A549 (cell line): ENCODE data around the gene MED14. TPM values are rescaled to one million over a fixed set of nuclear protein-coding genes. Genes with fewer than 3 reads are reported as not detected.
"Not testable (repeated sequence)": the region's sequence is repeated elsewhere in the genome, so short reads cannot be mapped to it uniquely, and the experiment has no call there.

Experiments
- ATAC-seq, 2 experiments: fragments of 200-7000 bp in 1 of 2; fragments of >200 bp in 1 of 2; cut with Nextera tagmentation in 1 of 2; cut with Tn5 transposase in 1 of 2; 3 replicates each; pipeline versions ENCODE4 v1.8.0 to v1.9.1; 2018 to 2020; ENCODE audit warnings: mild to moderate bottlenecking in 1 of 2, moderate library complexity in 1 of 2
- CTCF ChIA-PET: fragments of 300-600 bp; sonication (Branson Sonifier 250); formaldehyde crosslinking; extraction: SDS; loops from one replicate; lab custom pipeline; 2021; ENCODE audit warnings: antibody characterized with exemption, inconsistent platforms; lab: Yijun Ruan, JAX
- POLR2A ChIA-PET: fragments of 350-600 bp; formaldehyde crosslinking; extraction: SDS; loops from one replicate; lab custom pipeline; 2021; ENCODE audit warnings: antibody characterized with exemption, inconsistent platforms; lab: Yijun Ruan, JAX
- DNase-seq, 2 experiments: peaks; one replicate each; pipeline versions ENCODE4 v3.0.0 to v3.0.0-alpha.2; 2011 to 2016; ENCODE audit warnings: low read depth in 1 of 2, low spot score in 1 of 2
- FAIRE-seq: peaks from 2 replicates; lab custom pipeline; 2011; peaks lifted over from hg19 to GRCh38; lab: Jason Lieb, UNC
- H3K27ac ChIP-seq, 2 experiments: fragments of >200 bp; sonication (Bioruptor Twin); formaldehyde crosslinking; 3 replicates each; pipeline ENCODE4 v1.5.1; 2016 to 2017
- H3K4me1 ChIP-seq: fragments of >200 bp; sonication (Bioruptor Twin); formaldehyde crosslinking; 3 replicates; pipeline ENCODE4 v1.6.1; 2016
- H3K4me2 ChIP-seq: fragments of >200 bp; sonication (Bioruptor Twin); formaldehyde crosslinking; 3 replicates; pipeline ENCODE4 v1.6.1; 2016
- H3K4me3 ChIP-seq: fragments of >200 bp; sonication (Bioruptor Twin); formaldehyde crosslinking; 3 replicates; pipeline ENCODE4 v1.5.1; 2016
- H3K9me3 ChIP-seq: fragments of >200 bp; sonication (Bioruptor Twin); formaldehyde crosslinking; 3 replicates; pipeline ENCODE4 v1.6.1; 2016
- BHLHE40 ChIP-seq: IDR thresholded peaks from 2 replicates; pipeline ENCODE4 v1.6.1; 2012; ENCODE audit warnings: low read depth, low read length, inconsistent platforms
- CBX8 ChIP-seq: fragments of 200-600 bp; sonication (generic); IDR thresholded peaks from 2 replicates; pipeline ENCODE4 v1.6.1; 2016
- CHD2 ChIP-seq: fragments of 150-350 bp; IDR thresholded peaks from 2 replicates; pipeline ENCODE4 v1.6.1; 2014; ENCODE audit warnings: low read length; ENCODE audit not compliant: partially characterized antibody
- FOSL2 ChIP-seq, 2 experiments: fragments of 450-650 bp in 1 of 2; fragments of >200 bp in 1 of 2; sonication (Bioruptor Twin) in 1 of 2; formaldehyde crosslinking; IDR thresholded peaks; 2 replicates each; pipeline versions ENCODE4 v1.5.0 to v1.6.1; 2016 to 2020; ENCODE audit warnings: mild to moderate bottlenecking in 1 of 2, moderate library complexity in 1 of 2
- FOXS1 ChIP-seq: fragments of 250-450 bp; sonication (Bioruptor Pico); IDR thresholded peaks from 2 replicates; pipeline ENCODE4 v1.5.0; 2020; ENCODE audit warnings: mild to moderate bottlenecking, moderate library complexity
- GATA3 ChIP-seq: IDR thresholded peaks from 2 replicates; pipeline ENCODE4 v1.6.1; 2012; ENCODE audit warnings: borderline replicate concordance
- HDAC2 ChIP-seq: fragments of 200-600 bp; sonication (generic); IDR thresholded peaks from 2 replicates; pipeline ENCODE4 v1.6.1; 2016
- HEYL ChIP-seq: fragments of 250-450 bp; sonication (Bioruptor Pico); IDR thresholded peaks from 2 replicates; pipeline ENCODE4 v1.8.0; 2021; ENCODE audit warnings: mild to moderate bottlenecking, moderate library complexity
- HOXB5 ChIP-seq: fragments of 250-450 bp; sonication (Bioruptor Pico); IDR thresholded peaks from 2 replicates; pipeline ENCODE4 v1.5.0; 2020; ENCODE audit warnings: mild to moderate bottlenecking, moderate library complexity
- KDM1A ChIP-seq: fragments of 200-600 bp; sonication (generic); IDR thresholded peaks from 2 replicates; pipeline ENCODE4 v1.6.1; 2016; ENCODE audit warnings: low read depth, mild to moderate bottlenecking
- MYC ChIP-seq: IDR thresholded peaks from 2 replicates; pipeline ENCODE4 v1.6.1; 2012; ENCODE audit warnings: mild to moderate bottlenecking, inconsistent platforms, low read length, improper control_type of control experiment, borderline replicate concordance
- PHF8 ChIP-seq: fragments of 200-600 bp; sonication (generic); IDR thresholded peaks from 2 replicates; pipeline ENCODE4 v1.6.1; 2016; ENCODE audit warnings: low read depth, mild to moderate bottlenecking, antibody characterized with exemption, moderate library complexity, borderline replicate concordance
- RAD21 ChIP-seq, 2 experiments: fragments of >200 bp in 1 of 2; sonication (Bioruptor Twin) in 1 of 2; formaldehyde crosslinking in 1 of 2; IDR thresholded peaks in 1 of 2; conservative IDR thresholded peaks in 1 of 2; 2 replicates in 1 of 2; 3 replicates in 1 of 2; pipeline ENCODE4 v1.6.1; 2012 to 2018; ENCODE audit warnings: inconsistent platforms in 1 of 2
- RFX5 ChIP-seq: fragments of 450-650 bp; IDR thresholded peaks from 2 replicates; pipeline ENCODE4 v1.7.1; 2014; ENCODE audit warnings: antibody characterized with exemption, mild to moderate bottlenecking, moderate library complexity
- RNF2 ChIP-seq: fragments of 200-600 bp; sonication (generic); IDR thresholded peaks from 2 replicates; pipeline ENCODE4 v1.6.1; 2016; ENCODE audit warnings: low read depth, mild to moderate bottlenecking, antibody characterized with exemption, moderate library complexity, borderline replicate concordance
- TFCP2L1 ChIP-seq: fragments of 250-450 bp; sonication (Bioruptor Pico); IDR thresholded peaks from 2 replicates; pipeline ENCODE4 v1.5.0; 2021; ENCODE audit warnings: mild to moderate bottlenecking
- WGBS: methylation state at CpG from one replicate; pipeline ENCODE4 v1.1.6; 2017; ENCODE audit errors: missing lambda C conversion rate; 5-methylcytosine and 5-hydroxymethylcytosine counted together
- polyA plus RNA-seq, 4 experiments: library from polyadenylated mRNA; depleted of rRNA in 3 of 4; stranded (reverse); fragments of >200 nt; fragmentation: RNase III in 1 of 4; extraction: RNeasy Plus Mini Kit Qiagen cat#74134 plus additional on column Dnase treatment in 1 of 4; gene quantifications; 2 replicates in 3 of 4; 3 replicates in 1 of 4; pipeline ENCODE4 v1.2.3, GENCODE V29; 2011 to 2017
- TF ChIP-seq, protein P1 (sequence below): fragments of 250-450 bp; sonication (Bioruptor Pico); IDR thresholded peaks from 2 replicates; pipeline ENCODE4 v1.5.0; 2021; ENCODE audit warnings: mild to moderate bottlenecking, moderate library complexity, borderline replicate concordance
- TF ChIP-seq, protein P2 (sequence below): fragments of >200 bp; sonication (Bioruptor Twin); formaldehyde crosslinking; IDR thresholded peaks from 3 replicates; pipeline ENCODE4 v1.6.1; 2016
- TF ChIP-seq, protein P3 (sequence below): fragments of 450-650 bp; IDR thresholded peaks from 2 replicates; pipeline ENCODE4 v1.6.1; 2014; ENCODE audit warnings: antibody characterized with exemption

MED14 gene
- polyA plus RNA-seq, 2 of the 4 experiments (the other 2 are of a cell fraction) = 26.8 to 62.0 TPM

DNA sequence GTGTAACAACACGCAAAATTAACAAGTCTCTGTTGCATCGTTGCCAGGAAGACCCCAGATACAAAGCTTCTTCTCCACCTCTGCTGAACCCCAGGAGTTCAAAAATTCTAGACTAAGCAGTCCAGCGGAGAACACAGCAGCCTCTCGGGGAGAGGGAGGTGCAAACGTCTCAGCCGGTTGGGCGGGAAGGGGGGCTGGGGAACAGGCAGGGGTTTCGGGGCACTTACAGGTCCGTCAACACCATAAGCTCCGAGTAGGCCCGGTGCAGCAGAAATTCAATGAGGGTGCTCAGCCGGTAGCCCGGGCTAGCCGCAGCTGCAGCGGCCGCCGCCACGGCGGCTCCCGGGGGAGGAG is 394 bp downstream of the MED14 start:
- DNase-seq (peak; percentile 11 to 21), ATAC-seq (peak in 1 of 2 experiments; percentile 6; a peak in 2 of 6 replicates), FAIRE-seq (no peak)
- under 1% methylated on average over 7 of the region's 20 CpGs for WGBS
- POLR2A ChIA-PET = interaction anchor here (1.1 to 1.8 kb wide), 2 partner anchors 275 to 351 kb away, joined by 3 to 9 read pairs; partner anchors contain the start of gene USP9X
- Histone ChIP-seq H3K4me3 (peak overlapping the region; percentile 94), H3K9me3 (no peaks in the 10 kb centered on the region), H3K4me2 (peak overlapping the region; percentile 86), H3K4me1 (peaks cover 27% of the 10 kb centered on the region; the same call in 2 of the 3 replicates), H3K27ac (peak overlapping the region; percentile 94 to 95)
- TF ChIP-seq MYC (no peak), PHF8 (0 out of 2 replicates have a peak, but pooled peaks have one; percentile 6), TFCP2L1 (CRISPR knock-in tag) (no peak)
- CTCF ChIA-PET = interaction anchor here (0.8 to 1.5 kb wide), 5 partner anchors 47 to 191 kb away, joined by 3 to 4 read pairs (median 3); no protein-coding TSS in a partner anchor

DNA sequence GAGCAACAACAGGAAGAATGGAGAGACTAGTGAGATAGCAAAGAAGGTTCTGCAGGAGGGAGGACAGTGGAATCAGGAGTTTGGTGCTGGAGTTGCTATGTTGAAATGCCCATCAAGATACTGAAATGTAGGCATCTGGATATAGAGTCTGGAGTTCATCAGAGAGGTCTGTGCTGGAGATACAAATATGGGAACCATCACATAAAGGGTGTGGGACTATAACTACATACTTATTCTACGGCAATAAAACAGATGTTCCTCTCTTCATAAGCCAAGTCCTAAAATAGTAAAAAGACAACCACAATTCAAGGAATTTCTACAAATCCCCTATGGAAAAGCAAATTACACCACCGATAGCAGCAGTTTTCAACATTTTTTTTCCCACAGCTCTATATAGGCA is 1.6 kb downstream of the MED14 start:
- TF ChIP-seq, protein P1, sequence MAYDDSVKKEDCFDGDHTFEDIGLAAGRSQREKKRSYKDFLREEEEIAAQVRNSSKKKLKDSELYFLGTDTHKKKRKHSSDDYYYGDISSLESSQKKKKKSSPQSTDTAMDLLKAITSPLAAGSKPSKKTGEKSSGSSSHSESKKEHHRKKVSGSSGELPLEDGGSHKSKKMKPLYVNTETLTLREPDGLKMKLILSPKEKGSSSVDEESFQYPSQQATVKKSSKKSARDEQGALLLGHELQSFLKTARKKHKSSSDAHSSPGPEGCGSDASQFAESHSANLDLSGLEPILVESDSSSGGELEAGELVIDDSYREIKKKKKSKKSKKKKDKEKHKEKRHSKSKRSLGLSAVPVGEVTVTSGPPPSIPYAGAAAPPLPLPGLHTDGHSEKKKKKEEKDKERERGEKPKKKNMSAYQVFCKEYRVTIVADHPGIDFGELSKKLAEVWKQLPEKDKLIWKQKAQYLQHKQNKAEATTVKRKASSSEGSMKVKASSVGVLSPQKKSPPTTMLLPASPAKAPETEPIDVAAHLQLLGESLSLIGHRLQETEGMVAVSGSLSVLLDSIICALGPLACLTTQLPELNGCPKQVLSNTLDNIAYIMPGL = no peak
- TF ChIP-seq HEYL (no peak), FOSL2 (IDR thresholded peaks at IDR 0.05) (no peak), FOSL2 (CRISPR knock-in tag; IDR thresholded peaks at IDR 0.05) (no peak), RFX5 (no peak), HOXB5 (no peak), CHD2 (no peak), GATA3 (no peak), FOXS1 (no peak), CBX8 (no peak), RAD21 (conservative IDR thresholded peaks at IDR 0.05 in 1 of 2, IDR thresholded peaks at IDR 0.05 in 1 of 2) (no peak), HDAC2 (no peak), RNF2 (no peak), BHLHE40 (no peak), KDM1A (no peak)
- TF ChIP-seq, protein P2, sequence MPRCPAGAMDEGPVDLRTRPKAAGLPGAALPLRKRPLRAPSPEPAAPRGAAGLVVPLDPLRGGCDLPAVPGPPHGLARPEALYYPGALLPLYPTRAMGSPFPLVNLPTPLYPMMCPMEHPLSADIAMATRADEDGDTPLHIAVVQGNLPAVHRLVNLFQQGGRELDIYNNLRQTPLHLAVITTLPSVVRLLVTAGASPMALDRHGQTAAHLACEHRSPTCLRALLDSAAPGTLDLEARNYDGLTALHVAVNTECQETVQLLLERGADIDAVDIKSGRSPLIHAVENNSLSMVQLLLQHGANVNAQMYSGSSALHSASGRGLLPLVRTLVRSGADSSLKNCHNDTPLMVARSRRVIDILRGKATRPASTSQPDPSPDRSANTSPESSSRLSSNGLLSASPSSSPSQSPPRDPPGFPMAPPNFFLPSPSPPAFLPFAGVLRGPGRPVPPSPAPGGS = no peak
- TF ChIP-seq, protein P3, sequence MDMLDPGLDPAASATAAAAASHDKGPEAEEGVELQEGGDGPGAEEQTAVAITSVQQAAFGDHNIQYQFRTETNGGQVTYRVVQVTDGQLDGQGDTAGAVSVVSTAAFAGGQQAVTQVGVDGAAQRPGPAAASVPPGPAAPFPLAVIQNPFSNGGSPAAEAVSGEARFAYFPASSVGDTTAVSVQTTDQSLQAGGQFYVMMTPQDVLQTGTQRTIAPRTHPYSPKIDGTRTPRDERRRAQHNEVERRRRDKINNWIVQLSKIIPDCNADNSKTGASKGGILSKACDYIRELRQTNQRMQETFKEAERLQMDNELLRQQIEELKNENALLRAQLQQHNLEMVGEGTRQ = no peak
- POLR2A ChIA-PET = no interaction called here
- CTCF ChIA-PET = no interaction called here
- Histone ChIP-seq H3K4me2 (peak overlapping the region; percentile 86), H3K4me3 (no peak overlapping the region; the same call in 2 of the 3 replicates), H3K27ac (no peak overlapping the region), H3K9me3 (no peaks in the 10 kb centered on the region), H3K4me1 (peaks cover 26% of the 10 kb centered on the region; the same call in 2 of the 3 replicates)
- WGBS = 88% methylated on average over 2 of the region's 2 CpGs
- peak; percentile 28 for FAIRE-seq
- no peak for ATAC-seq
- no peak for DNase-seq

DNA sequence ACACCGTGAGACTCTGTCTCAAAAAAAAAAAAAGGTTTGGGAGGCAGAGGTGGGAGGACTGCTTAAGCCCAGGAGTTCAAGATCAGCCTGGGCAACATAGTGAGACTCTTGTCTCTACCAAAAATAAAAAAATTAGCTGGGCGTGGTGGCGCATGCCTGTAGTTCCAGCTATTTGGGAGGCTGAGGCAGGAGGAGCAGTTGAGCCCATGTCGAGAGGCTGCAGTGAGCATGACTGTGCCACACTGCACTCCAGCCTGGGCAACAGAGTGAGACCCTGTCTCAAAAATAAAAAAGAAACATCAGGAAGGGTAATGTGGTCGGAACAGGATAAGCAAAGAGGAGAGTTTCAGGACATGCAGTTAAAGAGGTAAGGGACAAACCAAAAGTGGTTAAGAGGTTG is 2.8 kb downstream of the MED14 start:
- H3K4me3 ChIP-seq, DNase-seq, FAIRE-seq, H3K9me3 ChIP-seq, H3K4me2 ChIP-seq, POLR2A ChIA-PET, ATAC-seq, CTCF ChIA-PET, H3K27ac ChIP-seq: not testable (repeated sequence)
- 93% methylated on average over 5 of the region's 5 CpGs for WGBS
- peaks cover 20% of the 10 kb centered on the region; the same call in 2 of the 3 replicates for H3K4me1 ChIP-seq
